ENCODE data around the gene DNHD1. TPM values are rescaled to one million over a fixed set of nuclear protein-coding genes. Genes with fewer than 3 reads are reported as not detected.

Gene DNHD1
- total RNA-seq, 3 donors from 2014 or later (not counting 1 experiment from before 2014, with no cell fraction given), result 29.6 to 38.3 (median 31.4) TPM

DNA sequence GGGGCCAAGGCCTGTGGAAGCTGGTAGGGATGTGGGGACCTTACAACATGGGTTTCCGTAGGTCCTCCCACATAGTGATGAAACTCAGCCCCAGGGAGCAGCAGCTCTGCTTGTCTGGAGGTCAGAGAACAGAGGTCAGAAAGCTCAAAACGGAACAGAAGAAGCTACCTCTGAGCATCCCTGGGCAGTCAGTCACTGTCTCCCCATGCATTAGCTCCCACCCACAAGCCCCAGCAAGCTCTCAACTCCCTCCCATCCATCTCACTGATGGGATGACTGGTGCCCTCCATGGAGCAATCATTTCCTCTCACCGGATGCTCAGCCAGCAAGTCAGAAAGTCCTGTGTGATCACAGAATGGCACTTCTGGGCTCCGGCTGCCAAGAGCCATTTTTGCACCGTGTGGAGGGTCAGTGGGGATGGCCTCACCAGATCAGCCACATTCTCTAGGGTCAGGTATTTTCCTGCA lies 120.3 kb downstream of the DNHD1 start:
- no peak for ATAC-seq
- H3K27ac Mint-ChIP-seq, result no peak overlapping the region
- no peaks in the 10 kb centered on the region for H3K36me3 Mint-ChIP-seq
- Histone ChIP-seq H3K4me1 (ENCODE audit: control insufficient read depth, insufficient read depth, low read length) (peaks cover 35% of the 10 kb centered on the region), H3K27me3 (ENCODE audit: control insufficient read depth, insufficient read depth, low read length) (no peaks in the 10 kb centered on the region), H3K36me3 (ENCODE audit: control insufficient read depth, insufficient read depth, low read length) (peaks cover 24% of the 10 kb centered on the region), H3K27ac (ENCODE audit: low read length) (peak overlapping the region; percentile 45), H3K9me3 (ENCODE audit: control insufficient read depth, insufficient read depth, low read length) (no peaks in the 10 kb centered on the region), H3K4me3 (ENCODE audit: low read length) (no peak overlapping the region)
- TF ChIP-seq, protein P1, sequence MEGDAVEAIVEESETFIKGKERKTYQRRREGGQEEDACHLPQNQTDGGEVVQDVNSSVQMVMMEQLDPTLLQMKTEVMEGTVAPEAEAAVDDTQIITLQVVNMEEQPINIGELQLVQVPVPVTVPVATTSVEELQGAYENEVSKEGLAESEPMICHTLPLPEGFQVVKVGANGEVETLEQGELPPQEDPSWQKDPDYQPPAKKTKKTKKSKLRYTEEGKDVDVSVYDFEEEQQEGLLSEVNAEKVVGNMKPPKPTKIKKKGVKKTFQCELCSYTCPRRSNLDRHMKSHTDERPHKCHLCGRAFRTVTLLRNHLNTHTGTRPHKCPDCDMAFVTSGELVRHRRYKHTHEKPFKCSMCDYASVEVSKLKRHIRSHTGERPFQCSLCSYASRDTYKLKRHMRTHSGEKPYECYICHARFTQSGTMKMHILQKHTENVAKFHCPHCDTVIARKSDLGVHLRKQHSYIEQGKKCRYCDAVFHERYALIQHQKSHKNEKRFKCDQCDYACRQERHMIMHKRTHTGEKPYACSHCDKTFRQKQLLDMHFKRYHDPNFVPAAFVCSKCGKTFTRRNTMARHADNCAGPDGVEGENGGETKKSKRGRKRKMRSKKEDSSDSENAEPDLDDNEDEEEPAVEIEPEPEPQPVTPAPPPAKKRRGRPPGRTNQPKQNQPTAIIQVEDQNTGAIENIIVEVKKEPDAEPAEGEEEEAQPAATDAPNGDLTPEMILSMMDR (IDR thresholded peaks at IDR 0.05), result no peak
- no peaks in the 10 kb centered on the region for H3K9me3 Mint-ChIP-seq
- intact Hi-C loops (cut with micrococcal nuclease), result loop anchor here (5.0 to 10.0 kb wide), 2 partner anchors 50 to 223 kb away; partner anchors contain the start of gene SMPD1
- DNase-seq, result no peak
- peaks cover 0 to 8% of the 10 kb centered on the region in 2 donors for H3K4me1 Mint-ChIP-seq
- H3K27me3 Mint-ChIP-seq (ENCODE audit: low read depth in 2 of 2), result no peaks in the 10 kb centered on the region
- WGBS (ENCODE audit: insufficient coverage), result 90% methylated on average over 5 of the region's 5 CpGs
- H3K4me3 Mint-ChIP-seq, result peak overlapping the region; percentile 19

DNA sequence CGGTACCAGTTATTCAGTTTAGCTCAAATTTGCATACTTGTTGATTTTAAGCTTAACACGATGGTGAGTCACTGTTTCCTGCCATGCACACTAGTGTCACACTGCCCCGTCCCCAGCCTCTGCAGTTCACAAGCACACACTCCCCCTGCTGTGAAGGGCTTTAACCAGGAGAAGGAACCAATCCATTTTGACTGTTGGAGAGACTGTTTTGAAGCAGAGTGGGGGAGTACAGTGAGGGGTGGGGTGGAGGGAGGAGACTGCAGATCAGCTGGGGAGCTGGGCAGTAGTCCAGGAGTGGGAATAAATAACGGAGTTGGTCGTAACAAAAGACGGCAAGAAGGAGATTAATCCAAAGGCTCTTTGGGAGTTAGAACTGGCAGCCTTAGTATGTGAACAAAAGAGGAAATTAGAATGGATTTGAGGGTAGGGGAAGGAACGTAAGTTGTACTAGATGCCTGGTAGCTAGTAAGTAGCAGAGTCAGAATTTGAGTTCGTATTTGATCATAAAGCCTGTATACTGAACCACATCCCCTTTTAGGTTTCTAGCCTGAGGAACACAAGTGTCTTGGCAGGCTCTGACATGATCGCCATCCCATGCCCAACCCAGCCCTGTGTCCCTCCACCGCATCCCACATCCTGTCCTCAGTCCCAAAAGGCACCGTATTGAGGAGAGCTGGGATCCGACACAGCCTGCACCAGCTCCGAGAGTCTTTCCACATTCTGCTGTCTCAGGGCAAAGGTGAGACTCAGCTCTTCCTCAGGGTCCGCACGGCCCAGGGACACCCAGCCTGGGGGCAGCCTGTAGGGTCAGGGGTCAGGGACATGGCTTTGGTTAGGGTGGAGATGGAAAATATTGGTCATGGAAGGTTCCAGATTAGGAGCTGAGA lies 121.3 kb downstream of the DNHD1 start:
- intact Hi-C loops (cut with micrococcal nuclease), result loop anchor here (1.0 to 10.0 kb wide), 4 partner anchors 15 to 224 kb away; partner anchors contain the start of genes ILK, MRPL17, RRP8 and SMPD1
- ATAC-seq, result peak; percentile 58 to 76 (median 64)
- Mint-ChIP-seq H3K9me3 (no peaks in the 10 kb centered on the region), H3K27me3 (ENCODE audit: low read depth in 2 of 2) (no peaks in the 10 kb centered on the region), H3K27ac (no peak overlapping the region), H3K36me3 (no peaks in the 10 kb centered on the region), H3K4me3 (no peak overlapping the region), H3K4me1 (peaks cover 0 to 8% of the 10 kb centered on the region in 2 donors)
- peak; percentile 65 to 82 for DNase-seq
- no peaks in the 10 kb centered on the region for H3K27me3 ChIP-seq (ENCODE audit: control insufficient read depth, insufficient read depth, low read length)
- WGBS (ENCODE audit: insufficient coverage), result 4% methylated on average over 15 of the region's 15 CpGs
- no peaks in the 10 kb centered on the region for H3K9me3 ChIP-seq (ENCODE audit: control insufficient read depth, insufficient read depth, low read length)
- peak overlapping the region; percentile 89 for H3K27ac ChIP-seq (ENCODE audit: low read length)
- H3K4me3 ChIP-seq (ENCODE audit: low read length), result peak overlapping the region; percentile 72
- H3K36me3 ChIP-seq (ENCODE audit: control insufficient read depth, insufficient read depth, low read length), result peaks cover 24% of the 10 kb centered on the region
- TF ChIP-seq, protein P1 (IDR thresholded peaks at IDR 0.05), result no peak
- peaks cover 26% of the 10 kb centered on the region for H3K4me1 ChIP-seq (ENCODE audit: control insufficient read depth, insufficient read depth, low read length)

DNA sequence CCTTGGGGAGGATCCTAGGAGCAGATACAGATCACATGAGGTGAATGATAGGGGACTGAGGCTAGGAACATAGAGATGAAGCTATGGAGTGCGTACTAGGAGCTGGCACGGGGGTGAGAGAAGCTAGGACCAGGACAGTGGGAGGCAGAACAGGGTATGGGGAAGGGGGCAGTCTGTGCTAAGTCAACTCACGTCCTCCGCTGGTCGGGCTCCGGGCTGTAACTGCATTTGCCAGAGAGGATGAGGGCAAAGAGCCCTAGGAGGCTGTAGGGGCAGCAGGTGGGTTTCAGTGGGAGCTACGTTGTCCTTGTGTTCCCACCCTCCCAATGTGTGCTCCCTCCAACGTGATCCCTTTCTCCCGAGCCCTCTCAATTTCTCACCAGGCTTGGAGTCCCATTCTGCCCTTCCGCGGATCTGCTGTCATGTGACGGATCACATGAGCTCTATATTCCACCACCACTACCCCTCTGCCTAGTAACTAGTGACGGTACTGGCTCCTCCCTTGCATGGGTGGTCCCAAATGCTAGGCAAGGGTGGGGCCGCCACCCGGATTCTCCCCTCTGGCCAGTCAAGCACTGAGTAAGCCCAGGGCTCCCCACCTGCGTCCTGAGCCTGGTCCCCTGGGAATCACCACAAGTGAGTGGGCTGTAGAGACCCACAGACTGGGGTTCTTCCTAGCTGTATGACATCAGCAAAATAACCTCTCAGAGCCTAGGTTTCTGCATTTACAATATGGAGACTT lies 122.1 kb downstream of the DNHD1 start, which contains the start of gene TPP1:
TPP1 (minus strand) TSS at position 419 of the 742 bp plus-strand sequence; CDS start at position 397, 22 bp downstream.
- Mint-ChIP-seq H3K9me3 (no peaks in the 10 kb centered on the region), H3K27ac (no peak within 1 kb of the TSS), H3K4me1 (peaks cover 0 to 8% of the 10 kb centered on the region in 2 donors), H3K27me3 (ENCODE audit: low read depth in 2 of 2) (no peaks in the 10 kb centered on the region), H3K36me3 (no peaks in the 10 kb centered on the region), H3K4me3 (no peak within 1 kb of the TSS)
- peak; percentile 89 to 95 for DNase-seq
- intact Hi-C loops (cut with micrococcal nuclease), result loop anchor here (1.0 to 10.0 kb wide), 4 partner anchors 16 to 224 kb away; partner anchors contain the start of genes ILK, MRPL17, RRP8 and SMPD1
- WGBS (ENCODE audit: insufficient coverage), result under 1% methylated on average over 16 of the region's 16 CpGs
- Histone ChIP-seq H3K36me3 (ENCODE audit: control insufficient read depth, insufficient read depth, low read length) (peaks cover 24% of the 10 kb centered on the region), H3K27ac (ENCODE audit: low read length) (peak within 1 kb of the TSS; percentile 89), H3K27me3 (ENCODE audit: control insufficient read depth, insufficient read depth, low read length) (no peaks in the 10 kb centered on the region), H3K9me3 (ENCODE audit: control insufficient read depth, insufficient read depth, low read length) (no peaks in the 10 kb centered on the region), H3K4me1 (ENCODE audit: control insufficient read depth, insufficient read depth, low read length) (peaks cover 26% of the 10 kb centered on the region), H3K4me3 (ENCODE audit: low read length) (peak within 1 kb of the TSS; percentile 72)
- ATAC-seq, result peak; percentile 89 to 97 (median 96)
- TF ChIP-seq, protein P1 (IDR thresholded peaks at IDR 0.05), result no peak
